ENCODE data around the gene ZNF778.
"Not testable (repeated sequence)": the region's sequence is repeated elsewhere in the genome, so short reads cannot be mapped to it uniquely, and the experiment has no call there.

The ZNF778 gene

DNA sequence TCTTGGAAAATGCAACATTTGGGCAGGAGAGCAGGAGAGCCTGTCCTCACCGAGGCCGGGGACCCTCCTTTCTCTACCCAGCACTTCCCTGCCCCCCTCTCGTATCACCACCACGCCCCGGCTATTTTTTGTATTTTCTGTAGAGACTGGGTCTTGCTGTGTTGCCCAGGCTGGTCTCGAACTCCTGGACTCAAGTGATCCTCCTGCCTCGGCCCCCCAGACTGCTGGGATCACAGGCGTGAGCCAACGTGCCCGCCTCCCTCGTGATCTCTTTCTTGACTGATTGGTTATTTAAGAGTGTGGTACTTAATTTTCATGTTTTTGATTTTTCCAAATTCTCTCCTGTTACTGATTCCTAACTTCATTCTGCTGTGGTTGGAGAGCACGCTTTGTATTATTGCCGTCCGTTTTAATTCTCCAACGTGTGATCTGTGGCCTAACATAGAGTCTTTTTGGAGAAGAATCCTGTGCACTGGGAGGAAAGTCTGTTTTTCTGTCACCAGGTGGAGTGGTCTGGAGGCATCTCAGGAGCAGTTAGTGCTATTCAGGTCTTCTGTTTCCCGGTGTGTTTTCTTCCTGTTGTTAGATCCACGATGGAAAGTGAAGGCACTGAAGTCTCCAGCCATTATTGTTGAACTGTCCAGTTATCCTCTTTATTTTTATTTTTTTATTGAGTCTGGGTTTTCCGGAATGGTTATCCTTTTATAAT, 40.4 kb downstream of the ZNF778 start:
- DNase-seq = no peak

DNA sequence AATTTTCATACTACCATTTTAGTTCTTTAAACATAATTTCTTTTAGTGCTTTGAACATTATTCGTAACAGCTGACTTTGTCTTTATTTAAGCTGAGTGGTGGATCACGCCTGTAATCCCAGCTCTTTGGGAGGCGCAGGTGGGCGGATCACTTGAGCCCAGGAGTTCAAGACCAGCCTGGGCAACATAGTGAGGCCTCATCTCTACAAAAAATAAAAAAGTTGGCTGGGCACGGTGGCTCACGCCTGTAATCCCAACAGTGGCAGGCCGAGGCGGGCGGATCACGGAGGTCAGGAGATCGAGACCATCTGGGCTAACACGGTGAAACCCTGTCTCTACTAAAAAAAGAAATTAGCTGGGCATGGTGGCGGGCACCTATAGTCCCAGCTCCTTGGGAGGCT, 42.4 kb downstream of the ZNF778 start:
- DNase-seq = not testable (repeated sequence)

DNA sequence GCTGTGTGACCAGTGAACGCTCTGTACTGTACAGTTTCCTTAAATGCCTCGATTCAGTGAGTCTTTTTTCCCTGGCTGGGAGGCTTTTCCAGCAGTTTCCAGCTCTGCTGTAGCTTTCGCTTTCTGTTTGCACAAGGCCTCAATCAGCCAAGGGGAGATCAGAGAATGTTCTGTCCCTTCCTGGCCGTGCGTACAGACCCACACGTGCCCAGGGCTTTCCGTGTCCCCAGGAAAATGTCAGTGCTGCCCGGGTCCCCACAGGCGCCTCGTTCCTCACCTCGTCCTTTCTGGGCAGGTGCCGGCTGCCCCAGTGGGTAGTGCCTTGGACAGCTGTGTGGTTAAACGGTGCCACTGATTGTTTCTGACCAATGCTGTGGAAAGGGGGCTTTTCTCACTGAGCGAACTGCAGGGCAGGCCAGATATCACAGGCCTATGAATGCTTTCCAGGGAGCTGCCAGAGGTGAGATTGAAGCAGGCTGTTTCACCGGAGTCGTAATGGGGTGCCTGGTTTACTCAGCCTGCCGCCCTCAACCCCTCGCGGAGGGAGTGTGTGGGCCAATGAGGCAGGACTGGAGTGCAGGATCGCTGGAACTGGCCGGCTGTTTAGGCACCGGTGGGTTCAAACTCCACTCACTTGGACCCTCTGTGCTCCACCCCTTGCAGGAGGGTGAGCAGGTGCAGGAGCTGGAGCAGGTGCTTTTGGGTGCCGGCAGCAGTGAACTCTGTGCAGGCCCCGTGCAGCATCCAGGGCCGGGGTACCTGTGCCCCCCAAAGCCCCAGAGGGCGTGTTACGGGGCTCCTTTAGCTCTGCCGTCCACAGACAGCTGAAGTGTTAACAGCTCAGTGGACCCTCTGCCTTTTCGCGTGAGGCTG, 44.4 kb downstream of the ZNF778 start:
- no peak for DNase-seq

DNA sequence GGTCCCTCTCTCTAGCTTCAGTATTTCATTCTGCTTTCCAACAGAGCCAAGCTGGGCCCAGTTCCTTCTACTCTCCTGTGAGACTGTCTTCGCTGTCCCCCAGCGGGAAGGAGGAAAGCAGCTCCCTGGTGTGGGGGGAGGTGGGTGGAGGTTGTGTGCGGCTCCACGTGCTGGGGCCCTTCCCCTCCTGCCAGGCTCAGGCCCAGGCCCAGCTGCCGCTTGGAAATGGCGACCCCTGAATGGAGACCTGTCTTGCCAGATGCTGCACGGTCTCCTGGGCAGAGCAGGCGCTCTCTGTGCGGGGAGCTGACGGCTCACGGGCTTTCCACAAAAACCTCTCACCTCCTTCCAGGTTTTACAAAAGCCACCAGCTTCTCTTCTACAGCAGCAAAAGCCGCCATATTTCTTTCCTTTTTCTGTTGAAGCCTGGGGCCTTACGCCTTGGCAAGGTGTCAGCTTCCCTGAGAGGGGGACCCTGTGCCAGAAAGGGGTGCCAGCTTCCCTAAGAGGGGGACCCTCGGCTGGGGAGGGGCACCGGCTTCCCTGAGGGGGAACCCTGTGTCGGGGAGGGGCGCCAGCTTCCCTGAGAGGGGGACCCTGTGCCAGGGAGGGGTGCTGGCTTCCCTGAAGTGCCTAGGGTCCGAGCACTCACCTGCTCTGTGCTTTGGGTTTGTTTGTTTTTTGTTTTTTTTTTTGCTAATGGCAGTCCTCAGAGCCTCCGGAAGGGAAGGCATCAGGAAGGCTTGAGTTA, 47.5 kb downstream of the ZNF778 start:
- no peak for DNase-seq

DNA sequence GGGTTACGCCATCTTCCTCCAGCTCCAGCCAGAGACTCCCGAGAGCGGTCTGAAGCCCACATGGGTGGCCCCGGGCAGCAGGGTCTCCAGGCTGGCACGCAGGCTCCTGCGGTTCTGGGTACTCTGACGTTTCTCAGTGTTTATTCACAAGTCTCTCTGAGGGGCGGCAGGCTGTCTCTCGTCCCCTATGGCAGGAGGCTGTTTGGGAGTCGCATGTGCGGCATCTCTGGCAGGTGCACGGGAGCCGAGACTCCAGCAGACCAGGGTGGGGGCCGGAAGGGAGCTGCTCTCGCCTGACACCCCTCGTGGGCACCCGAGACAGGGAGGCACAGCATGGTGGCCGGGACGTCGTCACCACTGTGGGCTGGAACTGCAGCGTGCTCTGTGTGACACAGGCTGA, 48.1 kb downstream of the ZNF778 start:
- DNase-seq = no peak

DNA sequence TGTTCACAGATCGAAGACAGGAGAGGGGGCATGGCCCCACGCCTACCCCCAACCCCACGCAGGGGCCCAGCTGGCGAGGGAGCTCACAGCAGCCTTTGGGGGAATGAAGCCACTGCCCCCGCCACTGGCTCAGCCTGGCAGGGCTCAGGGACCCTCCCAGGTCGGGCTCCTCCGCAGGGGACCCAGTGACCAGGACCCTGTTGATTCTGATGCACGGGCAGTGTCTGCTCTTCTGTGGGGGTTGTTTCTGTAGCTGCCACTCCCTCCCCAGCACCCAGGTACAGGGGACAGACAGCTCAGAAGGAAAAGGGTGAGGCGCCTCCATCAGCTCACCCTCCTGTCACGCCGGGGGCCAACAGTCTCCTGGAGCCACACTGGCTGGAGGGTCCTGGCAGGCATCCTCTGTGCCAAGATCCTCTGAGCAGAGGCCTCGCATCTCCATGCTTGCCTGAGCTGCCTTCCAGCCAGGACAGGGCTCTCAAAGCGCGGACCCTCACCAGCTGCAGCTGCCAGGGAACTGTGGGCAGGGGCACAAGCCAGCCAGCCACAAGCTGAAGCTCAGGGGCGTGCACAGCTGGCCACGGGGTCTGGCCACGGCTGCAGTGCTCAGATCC, 49.1 kb downstream of the ZNF778 start:
- DNase-seq = no peak

DNA sequence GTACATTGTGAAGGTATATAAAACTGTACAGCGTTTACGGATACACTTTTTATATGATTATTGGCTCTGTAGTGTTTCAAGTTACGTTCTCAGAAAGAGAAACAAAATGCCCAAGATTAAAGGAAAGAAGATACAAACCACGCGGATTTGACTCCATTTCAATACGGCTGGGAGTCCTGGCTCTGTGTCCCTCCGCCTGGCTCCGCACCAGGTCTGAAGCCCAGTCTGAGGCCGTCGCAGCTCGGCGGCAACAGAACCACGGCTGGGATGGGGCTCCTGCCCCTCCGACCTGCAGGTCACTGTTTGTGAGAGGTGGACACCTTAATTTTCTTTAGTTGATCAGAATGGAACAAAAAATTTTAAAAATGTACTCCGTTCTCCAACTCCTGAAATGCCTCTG, 50.2 kb downstream of the ZNF778 start:
- DNase-seq = not testable (repeated sequence)

DNA sequence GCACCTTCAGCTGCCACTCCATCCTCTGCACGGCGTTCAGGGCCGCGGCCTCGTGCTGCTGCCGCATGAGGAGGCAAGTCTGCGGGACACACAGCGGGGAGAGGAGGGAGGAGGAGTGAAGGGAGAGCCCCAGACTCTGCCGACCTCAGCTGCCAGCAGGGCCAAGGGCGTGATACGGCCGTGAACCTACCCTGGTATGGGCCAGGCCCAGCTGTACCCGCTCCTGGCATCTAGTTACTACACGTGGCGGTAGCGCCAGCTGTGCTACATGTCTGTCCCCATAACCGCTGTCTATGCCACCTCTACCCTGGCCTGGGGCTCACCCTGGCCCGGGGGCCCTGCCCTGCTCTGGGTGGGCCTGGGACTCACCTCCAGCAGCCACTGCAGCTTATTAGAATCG, 51.1 kb downstream of the ZNF778 start:
- no peak for DNase-seq

DNA sequence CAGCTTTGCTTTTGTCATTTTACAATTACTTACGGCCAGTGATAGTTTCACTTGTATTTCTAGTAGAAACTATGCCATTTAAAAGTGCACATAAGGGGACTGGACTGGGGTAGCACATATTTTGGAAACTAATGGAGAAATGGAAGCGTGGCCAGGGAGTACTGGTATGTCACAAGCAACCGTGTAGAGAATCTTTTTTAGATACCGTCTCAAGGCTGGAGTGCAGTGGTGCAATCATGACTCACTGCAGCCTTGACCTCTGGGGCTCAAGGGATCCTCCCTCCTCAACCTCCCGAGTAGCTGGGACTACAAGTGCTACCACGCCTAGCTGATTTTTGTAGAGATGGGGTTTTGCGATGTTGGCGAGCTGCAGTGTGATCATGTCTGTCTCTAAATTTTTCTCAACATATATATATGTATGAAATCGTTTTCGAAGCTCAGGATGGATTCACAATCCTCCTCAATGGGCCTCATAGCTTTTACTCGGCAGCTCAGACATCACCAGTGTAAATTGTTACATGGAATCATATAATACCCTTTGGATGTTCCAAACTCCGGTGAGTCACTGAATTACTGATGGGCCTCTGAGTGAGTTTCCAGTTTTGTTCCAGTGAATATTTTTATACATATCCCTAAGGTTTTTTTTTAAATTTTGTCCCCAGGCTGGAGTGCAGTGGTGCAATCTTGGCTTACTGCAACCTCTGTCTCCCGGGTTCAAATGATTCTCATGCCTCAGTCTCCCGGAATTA, 51.7 kb downstream of the ZNF778 start:
- no peak for DNase-seq

DNA sequence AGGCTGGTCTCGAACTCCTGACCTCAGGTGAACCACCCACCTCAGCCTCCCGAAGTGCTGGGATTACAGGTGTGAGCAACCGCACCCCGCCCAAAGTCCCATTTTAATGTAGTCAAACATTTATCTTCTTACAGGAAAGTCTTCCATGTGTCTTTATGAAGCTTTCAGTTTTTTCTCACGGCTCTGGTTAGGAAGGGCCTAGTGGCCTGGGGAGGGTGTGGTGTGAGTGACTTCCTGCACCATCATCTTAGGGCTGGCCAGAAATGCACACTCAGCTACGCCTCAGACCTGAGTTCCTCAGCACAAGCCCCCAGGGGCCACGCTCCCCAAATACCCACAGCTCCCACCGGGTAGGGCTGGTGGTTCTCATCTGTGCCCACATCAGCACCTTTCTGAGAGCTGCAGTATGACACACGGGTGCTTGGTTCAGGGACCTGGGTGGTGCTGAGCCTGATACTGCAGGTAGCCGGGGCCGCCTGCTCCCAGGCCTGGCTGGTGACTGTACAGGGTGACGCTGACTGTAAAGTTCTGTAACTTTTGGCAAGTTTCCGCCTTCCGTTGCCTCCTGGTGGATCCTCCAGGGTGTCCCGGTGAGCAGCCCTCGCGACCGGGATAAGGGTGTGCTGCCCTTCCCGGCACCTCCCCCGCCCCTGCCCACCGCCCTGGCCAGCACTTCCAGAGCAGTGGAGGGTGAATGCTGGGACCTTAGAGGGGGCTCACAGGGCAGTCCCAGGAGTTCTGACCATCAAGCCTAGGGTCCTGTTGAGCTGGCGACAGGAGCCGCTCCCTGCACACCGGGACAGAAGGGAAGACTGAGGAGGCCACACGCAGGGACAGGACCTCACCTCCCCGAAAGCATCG, 52.5 kb downstream of the ZNF778 start:
- no peak for DNase-seq

DNA sequence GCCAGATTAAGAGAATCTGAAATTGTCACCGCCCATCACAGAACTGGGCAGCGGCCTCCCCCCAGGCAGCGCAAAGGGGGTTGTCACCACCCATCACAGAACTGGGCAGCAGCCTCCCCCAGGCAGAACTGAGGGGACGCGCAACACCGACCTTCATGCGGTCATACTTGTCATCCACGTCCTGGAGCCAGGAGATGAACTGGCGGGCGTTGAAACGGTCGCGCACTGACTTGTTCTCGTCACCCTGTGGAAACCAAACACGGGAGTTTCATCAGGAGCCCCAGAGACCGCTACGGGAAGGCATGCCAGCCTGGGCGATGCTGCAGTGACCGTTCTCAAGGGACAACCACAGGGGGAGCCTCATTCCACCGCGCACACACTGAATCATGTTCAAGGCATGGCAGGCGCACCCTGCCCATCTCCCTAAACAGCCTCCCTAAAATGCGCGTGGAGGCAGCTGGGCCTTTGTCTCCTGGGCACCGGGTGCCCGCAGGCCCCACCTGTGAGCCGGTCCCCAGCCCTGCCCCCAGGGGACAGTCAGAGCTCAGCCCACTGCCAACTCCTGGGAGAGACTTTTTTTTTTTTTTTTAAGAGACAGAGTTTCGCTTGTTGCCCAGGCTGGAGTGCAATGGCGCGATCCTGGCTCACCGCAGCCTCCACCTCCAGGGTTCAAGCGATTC, 53.3 kb downstream of the ZNF778 start:
- no peak for DNase-seq

DNA sequence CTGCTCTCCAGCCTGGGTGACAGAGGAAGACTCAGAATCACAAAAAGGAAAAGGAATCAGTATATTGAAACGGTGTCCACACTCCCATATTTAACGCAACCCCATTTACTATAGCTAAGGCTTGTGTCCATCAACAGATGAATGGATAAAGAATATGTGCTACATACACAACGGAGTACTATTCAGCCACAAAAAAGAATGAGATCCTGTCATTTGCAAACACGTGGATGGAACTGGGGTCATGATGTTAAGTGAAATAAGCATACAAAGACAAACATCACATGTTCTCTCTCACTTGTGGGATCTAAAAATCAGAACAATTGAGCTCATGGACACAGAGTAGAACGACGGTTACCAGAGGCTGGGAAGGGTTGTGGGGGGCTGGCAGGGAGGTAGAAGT, 55.1 kb downstream of the ZNF778 start:
- DNase-seq = no peak

DNA sequence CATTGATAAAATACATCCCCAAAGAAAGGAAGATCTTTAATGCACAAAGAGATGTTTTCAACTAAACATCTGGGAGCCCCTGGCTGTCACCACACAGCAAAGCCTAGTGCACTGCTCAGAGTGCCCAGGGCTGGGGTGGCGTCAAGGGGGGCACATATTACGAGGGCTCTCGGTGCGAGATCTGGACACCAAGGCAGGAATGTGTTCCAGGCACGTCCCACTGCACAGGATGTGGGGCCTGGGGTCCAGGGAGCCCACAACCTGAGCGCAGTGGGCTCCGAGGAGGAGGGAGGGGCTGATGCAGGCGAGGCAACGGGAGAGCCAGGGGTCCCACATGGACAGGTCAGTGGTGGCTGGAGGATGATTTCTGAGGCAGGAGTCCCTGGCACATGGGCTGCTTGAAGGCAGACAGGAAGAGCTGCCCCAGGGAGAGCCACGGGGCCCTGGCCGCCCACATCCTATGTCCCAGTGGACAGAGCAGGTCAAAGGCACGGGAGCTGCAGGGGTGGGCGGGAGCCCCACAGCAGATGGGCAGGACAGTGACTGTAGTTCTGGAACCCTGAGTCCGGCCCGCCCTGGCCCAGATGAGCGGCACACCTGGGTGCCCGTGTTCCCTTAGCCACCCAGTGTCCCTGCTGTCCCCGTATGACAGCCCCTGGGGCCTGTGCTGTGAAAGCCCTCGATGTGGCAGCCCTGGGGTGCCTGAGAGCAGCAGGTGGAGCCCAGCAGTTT, 56.4 kb downstream of the ZNF778 start:
- DNase-seq = no peak

DNA sequence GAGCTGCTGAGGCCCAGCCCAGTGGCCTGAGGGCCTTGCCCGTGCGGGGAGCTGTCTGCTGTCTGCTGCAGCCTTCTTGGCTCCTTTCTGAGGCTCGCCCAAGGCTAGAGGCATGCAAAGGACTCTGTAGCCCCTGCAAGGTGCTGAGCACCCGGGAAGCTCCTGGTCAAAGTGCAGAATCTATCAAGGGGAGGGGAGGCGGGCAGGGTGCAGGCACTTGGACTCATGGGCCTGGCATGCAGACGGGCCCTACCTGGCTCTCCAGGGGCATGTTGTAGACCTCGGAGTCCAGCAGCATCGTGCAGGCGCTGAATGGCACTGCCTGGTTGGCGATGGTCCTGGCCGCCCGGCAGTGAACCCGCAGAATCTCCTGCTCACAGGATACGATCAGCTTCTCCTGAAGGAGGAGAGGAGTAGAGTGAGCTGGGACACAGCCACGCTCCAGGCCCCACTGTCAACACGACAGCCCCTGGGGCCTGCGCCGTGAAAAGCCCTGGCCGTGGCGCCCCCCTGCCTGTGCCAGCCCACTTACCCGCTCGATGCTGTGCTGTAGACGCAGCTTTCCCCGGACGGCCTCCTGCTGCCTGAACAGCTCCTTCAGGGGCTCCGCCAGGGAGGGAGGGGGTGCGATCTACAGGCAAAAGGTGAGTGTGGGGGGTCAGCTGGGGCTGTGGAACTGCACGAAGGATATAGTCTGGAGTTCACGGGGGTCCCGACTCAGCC, 57.2 kb downstream of the ZNF778 start:
- no peak for DNase-seq

DNA sequence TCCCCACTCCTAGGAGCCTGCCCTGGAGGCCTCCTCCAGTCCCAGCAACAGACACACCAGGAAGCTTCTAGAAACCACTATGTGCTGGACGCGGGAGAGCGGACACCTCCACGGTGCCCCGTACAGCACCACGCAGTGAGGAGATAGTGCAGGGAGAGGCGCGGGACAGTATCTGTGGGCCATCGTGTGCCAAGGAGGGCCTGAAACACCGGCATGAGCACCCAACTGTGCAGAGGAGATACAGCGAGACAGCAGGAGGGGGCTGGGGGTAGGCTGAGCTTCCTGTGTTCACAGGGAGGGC, 57.7 kb downstream of the ZNF778 start:
- no peak for DNase-seq

DNA sequence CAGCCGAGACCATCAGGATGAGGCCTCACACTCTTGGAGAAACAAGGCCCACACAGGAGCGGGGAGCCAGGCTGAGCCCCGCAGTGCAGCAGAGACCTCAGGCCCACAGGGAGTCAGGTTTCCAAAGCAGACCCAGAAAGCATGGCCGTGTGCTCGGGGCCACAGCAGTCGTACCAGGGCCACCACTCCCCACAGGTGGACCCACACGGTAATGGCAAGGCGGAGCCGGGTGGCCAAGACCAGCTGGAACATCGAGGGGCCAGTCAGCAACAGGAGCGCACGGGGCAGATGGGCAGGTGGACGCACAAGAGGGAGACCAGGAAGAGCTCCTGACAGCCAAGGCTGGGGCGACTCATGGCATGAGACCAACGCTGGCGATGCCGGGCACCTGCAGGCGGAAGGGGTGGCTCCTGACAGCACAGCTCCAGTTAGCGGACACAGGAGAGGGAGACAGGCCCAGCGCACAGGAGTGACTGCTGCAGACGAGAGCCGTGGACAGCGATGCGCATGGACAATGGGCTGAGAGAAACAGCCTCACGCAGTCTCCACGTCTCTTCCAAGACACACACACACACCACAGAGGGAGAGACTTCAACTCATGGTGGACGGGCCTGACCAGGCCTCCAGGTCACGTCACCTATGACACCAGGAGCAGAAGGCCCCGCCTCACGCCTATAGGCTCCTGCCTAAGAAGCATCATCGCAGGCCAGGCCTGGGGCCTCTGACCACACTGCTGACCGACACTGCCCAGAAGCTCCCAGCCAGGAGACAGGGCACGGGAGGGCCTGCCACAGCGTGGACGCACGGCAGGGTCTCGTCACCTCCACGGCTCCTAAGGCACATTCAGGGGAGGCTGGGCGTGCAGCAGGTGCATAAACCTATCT, 58.6 kb downstream of the ZNF778 start:
- no peak for DNase-seq

DNA sequence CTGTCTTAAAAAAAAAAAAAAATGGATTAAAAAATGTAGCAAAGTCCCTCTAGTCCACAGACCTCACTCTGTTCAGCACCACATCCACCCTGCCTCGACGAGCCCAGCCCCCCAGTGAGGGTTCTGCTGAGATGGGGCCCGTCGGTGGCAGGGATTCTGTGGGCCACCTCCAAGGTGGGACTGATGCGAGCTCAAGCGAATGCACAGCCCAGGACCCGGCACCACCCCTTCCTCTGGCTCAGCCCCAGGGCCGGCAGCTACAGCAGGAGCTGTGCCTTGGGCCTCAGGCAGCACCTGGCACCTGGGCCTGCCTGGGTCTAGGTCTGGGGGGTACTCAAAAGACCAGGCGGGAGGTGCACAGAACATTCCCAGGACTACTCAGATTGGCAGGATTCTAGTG, 59.5 kb downstream of the ZNF778 start:
- no peak for DNase-seq

DNA sequence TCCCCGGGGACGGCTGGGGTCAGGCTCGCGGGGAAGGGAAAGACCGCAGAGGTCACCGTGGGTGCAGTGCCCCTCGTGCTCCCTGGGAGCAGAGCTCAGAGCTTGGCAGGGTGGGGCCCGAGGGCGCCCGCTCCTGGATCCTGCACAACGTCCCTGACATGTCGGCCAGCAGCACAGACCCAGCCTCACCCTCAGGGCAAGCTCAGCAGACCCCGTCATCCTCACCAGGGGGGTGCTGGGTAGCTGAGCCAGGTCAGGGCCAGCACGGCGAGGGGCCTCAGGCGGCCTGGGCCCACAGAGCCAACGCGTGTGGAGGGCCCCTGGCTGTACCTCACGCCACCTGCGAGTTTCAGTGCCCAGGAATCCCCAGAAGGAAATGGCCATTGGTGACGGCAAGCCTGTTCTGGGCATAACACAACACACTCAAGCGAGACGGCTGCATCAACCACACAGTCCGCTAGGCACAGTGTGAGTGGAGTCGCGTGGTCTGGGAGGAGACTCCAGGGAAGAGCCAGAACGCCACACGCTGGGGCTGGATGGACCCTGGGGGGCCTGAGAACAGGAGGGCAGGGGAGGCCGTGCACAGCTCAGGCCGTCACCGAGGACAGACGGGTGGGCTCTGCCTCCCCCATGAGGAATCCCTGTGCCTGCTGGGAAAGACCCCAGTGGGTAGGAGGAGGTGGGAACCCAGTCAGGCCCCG, 60.3 kb downstream of the ZNF778 start:
- DNase-seq = no peak
